Neural crest cell (in vitro differentiated cells): Measurements from ENCODE around the gene CFAP100. TPM values are rescaled to one million over a fixed set of nuclear protein-coding genes. Genes with fewer than 3 reads are reported as not detected.

Experiments used
- DNase-seq: peaks from one replicate; pipeline ENCODE4 v3.0.0; 2021; ENCODE audit warnings: low read depth, mixed read lengths, low spot score
- H3K27ac Mint-ChIP-seq: one replicate; pipeline ENCODE4 v1.8.0; 2021; ENCODE audit warnings: mild to moderate bottlenecking, mixed read lengths; ENCODE audit not compliant: unreplicated experiment
- H3K27me3 Mint-ChIP-seq: 2 replicates; pipeline ENCODE4 v1.8.0; 2021; ENCODE audit warnings: low read depth, mild to moderate bottlenecking, mixed read lengths
- H3K36me3 Mint-ChIP-seq: 2 replicates; pipeline ENCODE4 v1.8.0; 2021; ENCODE audit warnings: low read depth, mild to moderate bottlenecking, mixed read lengths
- H3K4me1 Mint-ChIP-seq: 2 replicates; pipeline ENCODE4 v1.8.0; 2021; ENCODE audit warnings: mixed read lengths
- H3K4me3 Mint-ChIP-seq: one replicate; pipeline ENCODE4 v1.8.0; 2021; ENCODE audit warnings: mild to moderate bottlenecking, mixed read lengths
- H3K9me3 Mint-ChIP-seq: 2 replicates; pipeline ENCODE4 v1.8.0; 2021; ENCODE audit warnings: mixed read lengths
- CTCF ChIP-seq: fragments of 200-600 bp; sonication (generic); conservative IDR thresholded peaks from 2 replicates; pipeline ENCODE4 v1.5.0; 2021; ENCODE audit warnings: antibody characterized with exemption, mild to moderate bottlenecking
- total RNA-seq: library from RNA; stranded (reverse); gene quantifications from 2 replicates; pipeline ENCODE4 v1.2.1, GENCODE V29; 2021

Gene CFAP100
- total RNA-seq, 1 donor from 2014 or later, result 1.7 TPM

GRCh38 chr3:126355251-126355650 is 39.5 kb upstream of the CFAP100 start:
- H3K36me3 Mint-ChIP-seq, result no peaks in the 10 kb centered on the region
- peak overlapping the region; percentile 98 for H3K4me3 Mint-ChIP-seq
- DNase-seq, result no peak
- no peak overlapping the region for H3K27ac Mint-ChIP-seq
- H3K4me1 Mint-ChIP-seq, result peaks cover 22% of the 10 kb centered on the region
- TF ChIP-seq CTCF, result no peak
- H3K27me3 Mint-ChIP-seq, result peaks cover 21% of the 10 kb centered on the region
- no peaks in the 10 kb centered on the region for H3K9me3 Mint-ChIP-seq

- Mint-ChIP-seq H3K27ac (peak overlapping the region; percentile 98), H3K36me3 (no peaks in the 10 kb centered on the region), H3K9me3 (no peaks in the 10 kb centered on the region), H3K27me3 (peaks cover 22% of the 10 kb centered on the region), H3K4me3 (peak overlapping the region; percentile 98), H3K4me1 (peaks cover 22% of the 10 kb centered on the region)
- no peak for TF ChIP-seq CTCF
- peak; percentile 79 for DNase-seq
These were observed 38.8 kb upstream of the CFAP100 start for GRCh38 chr3:126355777-126356372.

GRCh38 chr3:126356373-126357264 is 38.1 kb upstream of the CFAP100 start:
- DNase-seq, result peak; percentile 15
- Mint-ChIP-seq H3K4me1 (peaks cover 22% of the 10 kb centered on the region), H3K27ac (peak overlapping the region; percentile 98), H3K4me3 (peak overlapping the region; percentile 98), H3K36me3 (no peaks in the 10 kb centered on the region), H3K27me3 (peaks cover 22% of the 10 kb centered on the region), H3K9me3 (no peaks in the 10 kb centered on the region)
- no peak for TF ChIP-seq CTCF

- no peaks in the 10 kb centered on the region for H3K36me3 Mint-ChIP-seq
- no peaks in the 10 kb centered on the region for H3K9me3 Mint-ChIP-seq
- peak; percentile 74 for DNase-seq
- peaks cover 22% of the 10 kb centered on the region for H3K27me3 Mint-ChIP-seq
- H3K4me1 Mint-ChIP-seq, result peaks cover 22% of the 10 kb centered on the region
- peak within 1 kb of the TSS; percentile 98 for H3K4me3 Mint-ChIP-seq
- no peak for TF ChIP-seq CTCF
- H3K27ac Mint-ChIP-seq, result peak within 1 kb of the TSS; percentile 98
These were observed 37.2 kb upstream of the CFAP100 start, which contains the start of gene KLF15 for GRCh38 chr3:126357295-126358037. Gene KLF15, minus strand, starts transcription at chr3:126357408. Its CDS starts 4,486 bp downstream, at chr3:126352922.

- DNase-seq, result no peak
- peak overlapping the region; percentile 97 for H3K4me3 Mint-ChIP-seq
- H3K27me3 Mint-ChIP-seq, result peaks cover 22% of the 10 kb centered on the region
- peaks cover 22% of the 10 kb centered on the region for H3K4me1 Mint-ChIP-seq
- no peaks in the 10 kb centered on the region for H3K9me3 Mint-ChIP-seq
- no peak for TF ChIP-seq CTCF
- H3K36me3 Mint-ChIP-seq, result no peaks in the 10 kb centered on the region
- no peak overlapping the region for H3K27ac Mint-ChIP-seq
These were observed 36.5 kb upstream of the CFAP100 start for GRCh38 chr3:126358038-126358815.
